Measurements from ENCODE around the gene CAVIN2.

The CAVIN2 gene

DNA sequence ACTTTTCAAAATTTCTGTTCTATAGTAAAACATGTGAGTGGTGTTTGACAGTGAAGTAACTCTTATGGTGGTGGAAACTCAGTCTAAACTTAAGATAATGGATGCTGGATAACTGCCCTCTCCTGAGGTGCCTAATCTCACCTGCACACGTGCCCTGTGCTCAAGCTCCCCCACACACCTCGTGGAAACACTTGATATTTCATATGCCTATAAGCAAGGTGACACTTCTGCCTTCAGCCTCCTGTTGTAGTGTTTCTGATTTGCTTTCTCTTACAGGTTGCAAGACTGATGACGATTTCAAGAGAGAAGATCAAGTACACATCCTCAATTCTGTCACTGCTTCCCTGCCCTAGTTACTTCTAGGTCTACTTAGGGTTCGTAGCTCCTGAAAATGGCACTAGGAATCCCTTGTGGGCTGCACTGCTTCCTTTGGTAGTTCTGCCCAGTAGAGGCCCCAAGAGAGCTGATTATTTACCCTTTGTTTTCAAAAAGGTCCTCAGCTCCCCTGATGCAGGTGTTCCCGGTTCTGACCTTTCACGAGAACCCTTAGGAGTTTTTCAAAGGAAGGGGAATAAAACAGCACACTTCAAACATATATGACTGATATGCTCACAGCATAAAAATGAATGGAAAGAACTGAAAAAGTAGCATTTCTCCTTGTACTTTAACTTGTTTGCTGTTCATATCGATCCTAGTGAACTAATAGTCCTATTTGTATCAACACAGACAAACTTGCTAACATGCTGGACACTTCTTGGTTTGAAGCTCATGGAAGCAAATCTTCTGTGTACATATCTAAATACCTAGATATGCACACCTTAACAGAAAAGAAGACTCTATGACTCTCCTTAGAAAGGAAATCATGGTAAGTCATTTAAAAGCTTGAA lies 6.7 kb downstream of the CAVIN2 start:
- no peak for DNase-seq (ENCODE audit: low read depth in 2 of 2)

DNA sequence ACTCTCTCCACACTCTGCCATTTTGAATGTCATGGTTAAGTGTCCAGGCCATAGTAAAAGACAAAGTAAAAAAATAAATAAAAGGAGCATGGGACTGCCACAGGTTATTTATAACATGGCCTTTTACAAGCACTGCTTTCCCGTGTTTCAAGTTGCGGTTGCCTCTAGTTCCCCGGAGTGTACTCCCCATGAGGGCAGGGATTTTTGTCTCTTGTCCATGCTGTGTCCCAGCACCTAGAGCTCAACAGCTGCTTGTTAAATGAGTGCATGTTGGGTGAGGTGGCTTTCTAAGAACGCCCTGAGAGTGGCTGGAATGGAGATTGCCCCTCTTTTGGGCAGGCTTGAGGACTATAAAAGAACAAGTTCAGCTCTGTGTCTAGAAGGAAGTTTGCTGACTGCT lies 8.4 kb downstream of the CAVIN2 start:
- no peak for DNase-seq (ENCODE audit: low read depth in 2 of 2)

DNA sequence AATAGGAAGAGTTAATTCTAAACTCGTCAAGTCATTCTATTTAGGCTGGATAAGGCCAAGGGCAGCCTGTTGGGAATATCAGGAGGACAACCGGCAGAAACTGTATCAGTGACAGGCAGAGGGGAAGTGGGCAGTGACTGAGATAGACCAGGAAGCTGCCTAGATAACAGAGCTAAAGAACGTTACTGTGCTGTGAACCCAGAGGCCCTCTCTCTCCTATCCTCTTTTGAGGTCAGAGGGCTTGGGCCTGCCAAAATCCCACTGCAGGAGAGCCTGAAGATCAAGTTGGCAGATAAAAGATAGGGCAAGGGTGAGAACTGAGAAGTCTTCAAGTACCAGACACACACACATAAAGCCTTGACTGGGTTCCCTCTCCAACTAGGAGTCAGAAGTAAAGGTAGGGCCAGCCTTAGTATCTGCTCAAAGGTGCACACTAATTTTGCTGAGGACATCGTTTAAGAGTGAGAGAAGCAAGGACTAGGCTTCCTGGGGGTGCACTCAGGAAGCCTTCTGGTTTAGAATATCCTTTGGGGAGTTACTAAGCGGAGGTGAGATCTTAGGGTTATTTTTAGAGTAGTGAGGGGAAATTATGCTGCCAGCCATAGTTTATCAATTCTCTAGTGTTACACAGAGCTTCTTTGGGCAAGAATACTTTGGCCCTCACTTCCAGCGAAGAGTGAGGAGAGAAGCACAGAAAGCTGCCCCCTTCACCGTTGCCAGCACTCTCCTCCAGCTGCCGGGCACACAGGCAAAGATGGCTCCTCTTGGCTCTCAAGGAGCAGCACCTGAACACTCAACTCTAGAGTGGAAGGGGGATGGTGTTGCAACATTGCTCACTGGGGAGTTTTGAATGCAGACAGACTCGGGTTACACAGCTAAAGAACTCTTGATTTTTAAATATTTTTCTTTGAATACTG lies 9.8 kb downstream of the CAVIN2 start:
- DNase-seq (ENCODE audit: low read depth in 2 of 2): no peak

DNA sequence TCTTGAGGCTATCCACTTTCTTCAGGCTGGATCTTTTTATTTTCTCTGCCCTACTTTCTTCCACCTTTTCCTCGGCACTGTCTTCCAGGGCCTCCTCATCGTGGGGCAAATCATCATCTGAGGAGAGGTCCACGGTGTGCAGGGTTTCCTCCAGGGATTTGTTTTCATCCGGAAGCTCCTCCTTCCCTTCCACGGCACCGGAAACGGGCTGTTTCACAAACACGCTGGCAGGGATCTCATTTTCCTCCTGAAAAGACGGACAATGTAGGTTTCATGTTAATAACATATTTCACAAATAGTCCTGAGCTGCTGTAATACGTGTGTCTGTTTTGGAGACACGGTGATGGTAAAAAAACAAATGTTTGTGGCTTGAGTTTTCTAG lies 10.4 kb downstream of the CAVIN2 start:
- DNase-seq (ENCODE audit: low read depth in 2 of 2): no peak

DNA sequence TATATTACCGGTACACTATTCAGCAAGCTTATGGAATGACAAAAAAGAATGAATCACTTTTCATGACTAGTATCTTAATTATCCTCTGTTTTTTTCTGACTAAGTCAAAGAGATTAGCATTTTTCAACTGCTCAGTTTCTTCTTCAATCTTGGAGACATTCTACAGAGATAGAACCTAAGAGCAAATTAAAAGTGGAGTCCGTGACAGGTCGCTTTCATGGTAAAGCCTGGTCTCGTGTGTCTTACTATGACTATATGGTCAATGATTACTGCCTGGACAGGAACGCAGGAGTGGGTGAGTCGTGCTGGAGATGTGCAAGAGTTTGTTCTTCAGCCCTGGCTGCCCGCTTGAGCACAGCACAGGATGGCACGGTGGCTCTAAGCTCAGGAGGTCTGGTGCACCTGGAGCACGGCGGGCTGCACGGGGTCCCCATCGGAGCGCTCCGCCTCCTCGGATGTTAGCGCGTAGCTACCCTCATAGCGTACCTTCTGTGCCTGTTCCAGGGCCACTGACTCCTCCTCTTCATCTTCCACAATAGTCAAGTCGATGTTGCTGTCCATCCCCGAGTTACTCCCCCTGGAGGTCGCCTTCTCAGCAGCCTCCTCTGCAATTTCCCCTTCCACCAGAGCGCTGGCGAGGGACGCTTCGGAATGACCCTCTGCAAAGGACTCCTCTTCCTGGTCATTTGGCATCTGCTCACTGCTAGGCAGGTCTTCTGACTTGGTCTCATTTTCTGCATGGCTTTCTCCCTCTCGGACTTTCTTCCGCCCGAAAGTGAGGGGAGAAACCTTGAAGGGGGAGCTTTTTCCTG lies 11.1 kb downstream of the CAVIN2 start:
- DNase-seq (ENCODE audit: low read depth in 2 of 2): no peak

DNA sequence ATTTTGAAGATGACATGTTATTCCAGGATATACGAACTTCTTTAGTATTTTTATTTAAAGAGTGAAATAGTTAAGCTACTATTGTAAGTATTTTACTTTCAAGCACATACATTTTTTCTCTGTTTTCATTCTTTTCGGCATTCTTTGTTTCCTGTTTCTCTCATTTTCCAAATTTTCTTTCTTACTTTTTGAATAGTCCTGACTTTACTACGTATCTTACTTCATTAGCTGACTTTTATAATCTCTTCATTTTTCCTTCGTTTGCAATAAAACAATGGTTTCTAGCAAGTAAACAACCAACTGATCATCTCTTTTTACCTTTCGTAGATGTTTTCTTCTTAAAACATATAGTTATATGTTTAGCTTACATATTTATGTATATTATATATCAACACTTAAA lies 11.8 kb downstream of the CAVIN2 start:
- no peak for DNase-seq (ENCODE audit: low read depth in 2 of 2)

DNA sequence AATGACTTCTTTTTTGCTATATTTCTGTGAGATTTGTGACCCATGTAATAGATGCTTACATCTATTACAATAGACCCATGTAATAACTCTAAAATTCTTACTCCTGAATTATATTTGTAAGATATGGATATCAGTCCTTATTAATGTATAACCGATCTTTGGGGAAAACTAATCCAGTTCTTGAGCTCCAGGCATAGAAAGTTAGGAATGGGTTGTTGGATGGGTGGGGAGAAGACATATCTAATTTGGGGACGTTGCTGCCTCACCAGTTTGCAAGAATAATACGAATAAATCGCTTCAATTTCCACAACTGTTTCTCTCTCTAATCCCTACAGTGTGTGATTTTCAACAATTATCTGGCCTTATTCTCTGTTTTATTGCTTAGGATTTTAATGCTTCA lies 13.5 kb downstream of the CAVIN2 start:
- DNase-seq (ENCODE audit: low read depth in 2 of 2): no peak

DNA sequence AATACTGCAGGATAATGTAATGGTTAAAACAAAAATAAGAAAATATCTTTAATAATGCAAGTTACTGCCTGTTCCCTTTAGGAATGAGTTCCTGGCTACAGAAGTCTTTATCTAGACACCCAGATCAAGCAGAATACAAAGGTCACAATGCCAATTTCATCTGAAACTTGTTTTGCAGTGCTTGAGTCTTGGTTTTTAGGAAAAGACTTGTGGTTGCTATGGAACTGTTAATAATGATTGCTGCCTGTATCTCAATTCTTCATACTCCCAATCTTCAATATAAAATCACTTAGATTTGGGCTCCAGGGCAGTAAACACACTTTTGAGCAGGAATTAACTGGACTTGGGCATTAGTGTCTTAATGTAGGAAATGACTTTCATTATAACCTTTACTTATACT lies 14.2 kb downstream of the CAVIN2 start:
- no peak for DNase-seq (ENCODE audit: low read depth in 2 of 2)

DNA sequence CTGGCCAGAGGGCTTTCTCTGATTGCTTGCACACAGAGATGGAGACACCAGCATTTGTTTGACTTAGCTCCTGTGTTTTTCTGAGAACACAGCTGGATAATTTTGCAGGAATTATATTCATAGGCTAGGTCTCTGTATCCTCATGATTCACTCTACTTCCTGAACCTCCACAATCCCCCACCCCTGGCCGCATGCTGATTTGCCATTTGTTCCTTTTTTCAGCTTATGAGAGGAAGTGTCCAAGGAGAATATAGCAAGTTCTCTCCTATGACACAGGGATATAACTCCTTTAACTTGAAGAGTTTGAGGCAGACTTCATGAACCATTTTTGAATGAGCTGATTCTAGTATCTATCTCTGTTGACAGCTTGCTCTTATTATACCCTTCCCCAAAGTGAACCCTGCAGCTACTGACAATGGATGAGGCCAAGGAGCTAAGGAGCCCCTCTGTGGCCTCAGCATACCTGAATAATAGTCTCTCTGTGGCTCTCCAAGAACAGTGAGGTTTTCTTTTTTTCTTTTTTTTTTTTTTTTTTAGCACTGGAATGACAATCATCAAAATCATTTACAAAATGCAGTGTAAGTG lies 15.4 kb downstream of the CAVIN2 start:
- no peak for DNase-seq (ENCODE audit: low read depth in 2 of 2)

DNA sequence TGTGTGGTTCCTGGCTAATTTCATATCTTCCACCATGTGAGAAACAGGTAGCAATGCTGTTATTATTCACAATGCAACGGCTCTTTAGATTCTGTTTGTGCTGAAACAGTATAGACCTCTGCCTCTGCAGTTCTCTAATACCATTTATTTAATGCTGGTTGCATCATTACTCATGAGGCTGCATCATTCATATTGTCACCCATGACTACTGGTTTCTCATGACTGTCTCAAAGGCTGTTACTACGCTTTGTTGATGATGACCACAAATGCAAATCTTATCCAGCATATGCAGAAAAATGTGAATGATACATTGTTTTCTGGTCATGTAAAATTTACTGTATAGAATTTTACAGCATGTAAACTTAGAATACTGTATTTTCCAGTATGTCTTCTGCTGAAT lies 22.5 kb downstream of the CAVIN2 start:
- DNase-seq (ENCODE audit: low read depth in 2 of 2): no peak

DNA sequence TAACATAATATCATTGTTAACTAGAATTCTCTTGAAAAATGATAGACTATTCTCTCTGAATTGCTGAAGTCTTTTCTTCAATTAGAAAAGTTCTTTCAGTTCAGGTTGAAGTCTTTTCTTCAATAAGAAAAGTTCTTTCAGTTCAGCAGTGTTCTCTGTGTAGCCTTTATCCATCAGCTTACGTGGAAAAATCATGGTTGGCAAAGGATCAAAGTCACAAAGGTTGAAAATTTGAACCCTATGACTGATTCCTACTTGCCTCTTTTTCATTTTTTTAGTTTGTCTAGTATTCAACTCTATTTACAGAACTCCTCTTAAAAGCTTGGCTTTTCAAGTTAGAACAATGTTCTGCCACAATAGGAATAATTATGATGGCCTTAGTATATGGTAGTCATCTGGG lies 25.8 kb downstream of the CAVIN2 start:
- DNase-seq (ENCODE audit: low read depth in 2 of 2): no peak

DNA sequence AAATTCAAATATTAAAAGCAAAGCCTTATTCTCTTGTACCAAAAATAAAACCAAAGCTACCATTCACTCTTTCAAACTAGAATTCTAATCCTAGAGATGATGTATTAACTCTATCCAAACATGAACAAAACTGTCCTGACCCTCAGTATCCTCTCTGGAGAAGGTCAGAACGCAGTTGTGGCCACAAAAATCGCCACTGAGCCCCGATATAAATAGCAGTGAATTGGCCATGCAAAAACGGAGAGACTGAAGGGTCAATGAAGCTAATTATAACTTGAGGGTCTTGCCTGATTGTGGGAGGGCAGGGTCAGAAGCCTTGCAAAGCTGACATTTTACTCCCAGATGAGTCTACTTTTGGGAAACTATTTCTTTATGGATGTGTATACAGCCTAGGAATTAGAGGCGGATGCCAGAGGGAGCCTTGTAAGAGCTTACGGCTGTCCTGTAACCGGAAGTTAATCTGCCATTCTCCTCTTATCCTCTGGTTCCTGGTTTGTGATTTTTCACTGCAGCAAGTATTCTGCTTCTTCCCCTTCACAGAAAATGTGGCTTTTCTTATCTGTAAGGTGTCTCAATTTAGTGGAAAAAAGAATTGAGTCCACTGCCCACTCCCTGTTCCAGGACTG lies 28.1 kb downstream of the CAVIN2 start:
- no peak for DNase-seq (ENCODE audit: low read depth in 2 of 2)

DNA sequence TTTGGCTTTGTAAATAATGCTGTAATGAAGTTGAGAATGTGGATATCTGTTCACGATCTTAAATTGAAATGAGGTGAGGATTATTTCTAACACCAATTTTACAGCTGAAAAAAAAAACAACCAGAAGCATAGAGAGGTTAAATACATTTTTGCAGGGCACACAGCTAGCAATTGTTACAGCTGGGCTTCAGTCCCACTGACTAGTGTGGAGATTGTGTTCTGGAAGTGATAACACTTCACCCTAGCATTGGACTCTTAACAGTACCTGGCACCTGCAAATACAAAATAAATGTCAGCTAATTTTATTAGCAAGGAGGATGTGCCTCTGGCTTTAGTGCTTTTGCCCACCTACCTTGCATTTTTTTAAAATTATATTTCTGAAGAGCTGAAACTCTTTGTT lies 28.8 kb downstream of the CAVIN2 start:
- no peak for DNase-seq (ENCODE audit: low read depth in 2 of 2)

DNA sequence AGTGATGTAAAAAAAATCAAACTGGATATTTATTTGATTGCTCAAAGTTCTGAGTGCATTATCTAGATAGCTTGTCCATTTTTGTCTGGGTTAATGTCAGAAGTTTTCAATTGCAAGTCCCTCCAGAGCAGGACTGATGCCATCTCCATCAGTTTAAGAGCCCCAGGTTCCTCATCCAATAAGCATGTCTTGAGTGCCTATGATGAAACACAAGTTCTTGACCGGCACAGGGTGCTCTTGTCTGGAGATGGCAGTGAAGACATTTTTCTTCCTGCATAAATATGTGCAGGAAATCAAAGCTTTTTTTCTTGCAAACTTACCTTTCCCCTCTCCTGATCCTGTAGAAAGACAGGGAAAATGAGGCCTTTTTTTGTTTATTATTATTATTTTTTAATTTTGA lies 31.9 kb downstream of the CAVIN2 start:
- no peak for DNase-seq (ENCODE audit: low read depth in 2 of 2)

DNA sequence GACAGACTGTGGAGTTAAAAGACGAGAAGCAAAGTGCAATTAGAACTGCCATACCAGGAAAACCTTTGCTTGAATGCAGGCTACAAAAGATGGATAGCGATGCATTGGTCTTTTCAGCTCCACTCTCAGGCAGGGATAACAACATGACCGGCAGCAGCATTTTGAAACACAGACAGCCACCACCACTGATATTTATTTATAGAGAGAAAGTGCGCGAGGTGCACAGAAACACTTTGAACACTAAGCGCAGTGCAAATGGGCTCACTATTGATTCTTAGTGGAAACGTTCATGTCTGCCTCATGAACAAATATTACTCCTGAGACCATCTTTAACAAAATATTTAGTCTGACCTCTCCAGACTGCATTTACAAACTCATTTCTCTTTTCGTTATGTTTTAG lies 32.9 kb downstream of the CAVIN2 start:
- no peak for DNase-seq (ENCODE audit: low read depth in 2 of 2)

DNA sequence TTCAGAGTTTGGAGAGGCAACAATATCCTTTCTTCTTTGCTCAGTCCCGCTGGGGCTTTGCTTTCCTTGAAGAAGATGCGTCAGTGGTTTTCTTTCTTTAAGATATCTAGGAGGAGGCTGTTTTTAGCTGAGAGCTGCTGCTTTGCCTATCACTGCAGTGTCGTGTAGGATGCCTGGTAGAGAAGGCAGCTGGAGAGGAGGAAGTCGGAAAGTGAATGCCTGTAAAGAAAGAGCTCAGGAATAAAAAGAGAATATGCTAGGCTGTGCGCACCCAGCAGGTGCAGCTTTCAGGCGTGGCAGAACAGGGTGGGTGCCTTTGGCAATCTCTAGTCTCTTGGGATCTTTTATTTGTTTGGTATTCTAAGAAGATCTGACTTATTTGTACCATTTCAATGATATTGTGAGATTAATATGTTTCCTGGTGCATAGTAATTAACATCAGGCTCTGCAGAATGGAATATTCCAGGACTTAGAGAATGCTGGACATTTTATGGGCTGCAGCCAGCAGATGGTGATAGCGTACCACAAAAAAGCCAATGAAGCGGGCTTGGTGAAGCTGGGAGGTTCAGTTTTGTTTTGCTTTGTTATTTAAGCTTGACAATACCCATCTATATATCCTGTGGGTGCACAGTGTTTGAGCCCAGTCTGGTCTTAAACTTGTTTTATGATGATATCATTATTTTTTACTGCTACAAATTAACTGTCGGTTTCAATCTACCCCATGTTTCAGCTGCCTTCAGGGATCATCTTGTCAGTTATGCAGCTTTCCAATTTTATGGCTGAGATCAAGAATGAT lies 34.9 kb downstream of the CAVIN2 start:
- DNase-seq (ENCODE audit: low read depth in 2 of 2): peak; percentile 5 to 20

DNA sequence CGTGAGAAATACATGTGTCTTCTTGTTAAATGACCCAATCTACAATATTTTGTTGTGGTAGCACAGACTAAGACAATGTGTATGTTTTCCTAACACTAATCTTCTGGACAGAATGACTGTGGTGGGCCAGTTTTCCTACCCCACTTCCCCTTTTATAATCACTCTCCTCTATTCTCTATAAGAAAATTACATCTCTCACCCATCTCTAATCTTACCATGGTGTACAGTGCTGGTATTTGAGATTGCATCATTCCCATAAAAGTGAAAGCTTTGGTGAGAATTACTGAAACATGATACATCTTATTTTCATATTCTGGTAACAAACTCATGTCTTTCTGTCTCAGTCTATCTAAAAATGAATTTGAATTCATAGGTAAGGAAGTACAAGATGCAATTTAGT lies 40.5 kb downstream of the CAVIN2 start:
- DNase-seq (ENCODE audit: low read depth in 2 of 2): no peak

DNA sequence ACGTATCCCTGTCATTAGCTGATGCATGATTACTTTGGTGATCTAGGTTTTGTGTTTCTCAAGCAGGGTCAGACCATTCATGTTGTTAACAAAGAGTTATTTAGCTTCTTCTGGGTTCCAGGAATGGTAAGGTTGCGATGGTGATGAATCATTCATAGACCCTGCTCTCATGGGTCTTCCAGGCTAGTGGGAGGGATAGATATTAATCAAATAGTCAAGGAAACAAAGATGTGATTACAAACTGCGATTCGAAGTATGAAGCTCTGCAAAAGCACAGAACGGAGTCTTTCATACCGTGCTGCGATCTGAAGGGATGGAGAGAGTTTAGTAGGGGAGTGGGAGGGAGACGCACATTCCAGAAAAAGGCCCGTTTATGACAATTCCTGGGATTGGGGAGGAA lies 42.1 kb downstream of the CAVIN2 start:
- DNase-seq (ENCODE audit: low read depth in 2 of 2): no peak

DNA sequence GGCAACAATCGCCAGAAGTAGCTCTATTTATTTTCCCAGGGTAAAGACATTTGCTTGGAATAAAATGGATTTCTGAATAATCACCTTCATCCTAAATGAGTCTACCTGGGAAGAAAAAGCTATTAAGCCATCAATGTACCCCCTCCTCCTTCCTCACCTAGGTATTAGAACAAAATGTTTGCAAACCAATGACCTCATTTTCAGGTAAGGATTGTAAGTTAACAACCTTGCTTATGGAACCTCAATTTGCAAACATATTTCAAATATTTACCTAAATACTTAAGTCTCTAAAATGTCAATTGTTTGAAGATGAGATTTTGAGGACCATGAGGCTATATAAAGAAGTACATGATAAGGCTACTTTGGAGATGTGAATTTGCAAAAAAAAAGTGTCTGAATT lies 43.9 kb downstream of the CAVIN2 start:
- DNase-seq (ENCODE audit: low read depth in 2 of 2): no peak

DNA sequence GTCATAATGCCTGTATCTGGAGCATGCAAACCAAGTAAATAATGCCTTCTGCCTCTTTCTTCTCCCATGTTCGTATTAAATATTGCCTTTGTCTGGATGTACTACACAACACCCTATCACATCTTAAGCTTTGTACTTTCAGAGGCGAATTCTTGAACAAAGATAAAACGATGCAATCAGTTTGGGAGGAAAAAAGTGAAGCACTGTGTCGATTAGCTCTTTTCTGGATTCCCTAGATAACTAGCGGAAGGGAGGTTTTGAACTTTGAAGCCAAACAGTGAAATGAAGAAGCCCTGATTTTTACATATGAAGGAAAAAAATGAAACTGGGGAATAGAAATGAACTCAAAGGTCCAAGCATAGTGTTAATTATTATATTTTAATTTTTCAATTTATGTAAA lies 44.7 kb downstream of the CAVIN2 start:
- no peak for DNase-seq (ENCODE audit: low read depth in 2 of 2)

All from stimulated activated CD8-positive, alpha-beta memory T cell treated with anti-CD3 and anti-CD28 coated beads, Interleukin-2, amount 100 ng/mL, for 48 hours (primary cell).